Left renal pelvis (tissue), 4 donors: ENCODE measurements around the gene DNM1L. TPM values are rescaled to one million over a fixed set of nuclear protein-coding genes. Genes with fewer than 3 reads are reported as not detected.
A peak's percentile ranks its signal among the peaks of the same experiment; 100 is the strongest.

Source experiments
- DNase-seq, 4 donors: peaks; one replicate each; pipeline ENCODE4 v3.0.0-alpha.2; 2013; ENCODE audit warnings: low read depth in 4 of 4, low spot score in 3 of 4
- polyA plus RNA-seq, 4 donors: library from polyadenylated mRNA; unstranded; fragments of 120-200 nt; gene quantifications; one replicate each; pipeline ENCODE4 v1.2.1, GENCODE V29; 2013; ENCODE audit not compliant: insufficient read length in 4 of 4

DNM1L gene
- 100 to 1,000 TPM in 2 of 4 donors, 10 to 100 TPM in 2; 89.5 to 136 (median 101) TPM for polyA plus RNA-seq

- peak; percentile 91 to 95 (median 92) for DNase-seq
Observed at GRCh38 chr12:32679091-32679919, at the start of gene DNM1L. DNM1L (plus strand) TSS chr12:32679301; CDS start chr12:32679364, 63 bp downstream.

- DNase-seq = no peak
Observed at GRCh38 chr12:32641287-32641901, 37.7 kb upstream of the DNM1L start.

GRCh38 chr12:32644431-32644830 is 34.7 kb upstream of the DNM1L start:
- DNase-seq = no peak

GRCh38 chr12:32647275-32647674 is 31.8 kb upstream of the DNM1L start:
- DNase-seq = no peak

- no peak for DNase-seq
Observed at GRCh38 chr12:32650508-32650907, 28.6 kb upstream of the DNM1L start.

- DNase-seq = no peak
Observed at GRCh38 chr12:32651151-32651955, 27.7 kb upstream of the DNM1L start.

- DNase-seq = no peak
Observed at GRCh38 chr12:32651956-32652210, 27.2 kb upstream of the DNM1L start.

GRCh38 chr12:32659908-32660440 is 19.1 kb upstream of the DNM1L start:
- DNase-seq = no peak

- DNase-seq = no peak
Observed at GRCh38 chr12:32661706-32662105, 17.4 kb upstream of the DNM1L start.

- DNase-seq = no peak
Observed at GRCh38 chr12:32662665-32663064, 16.4 kb upstream of the DNM1L start.

- DNase-seq = no peak
Observed at GRCh38 chr12:32666018-32666417, 13.1 kb upstream of the DNM1L start.

GRCh38 chr12:32669584-32669983 is 9.5 kb upstream of the DNM1L start:
- no peak for DNase-seq

GRCh38 chr12:32671930-32672780 is 6.9 kb upstream of the DNM1L start:
- peak in 3 of 4 donors; percentile 44 to 51 (median 46) for DNase-seq

GRCh38 chr12:32679920-32680237 is 778 bp downstream of the DNM1L start:
- peak in 1 of 4 donors; percentile 33 for DNase-seq

GRCh38 chr12:32680787-32681186 is 1.7 kb downstream of the DNM1L start:
- no peak for DNase-seq

- no peak for DNase-seq
Observed at GRCh38 chr12:32681272-32681671, 2.2 kb downstream of the DNM1L start.

- DNase-seq = no peak
Observed at GRCh38 chr12:32686340-32686739, 7.2 kb downstream of the DNM1L start.

- no peak for DNase-seq
Observed at GRCh38 chr12:32688786-32689185, 9.7 kb downstream of the DNM1L start.

GRCh38 chr12:32690927-32691326 is 11.8 kb downstream of the DNM1L start:
- no peak for DNase-seq

- DNase-seq = no peak
Observed at GRCh38 chr12:32692358-32692757, 13.3 kb downstream of the DNM1L start.
